HEK293T (cell line): ENCODE data around the gene BCAR3.
"Not testable (repeated sequence)": the region's sequence is repeated elsewhere in the genome, so short reads cannot be mapped to it uniquely, and the experiment has no call there.

Source experiments
- CTCF ChIA-PET: fragments of 350-600 bp; formaldehyde crosslinking; extraction: SDS; loops from one replicate; lab custom pipeline; 2021; ENCODE audit warnings: antibody characterized with exemption, inconsistent platforms; lab: Yijun Ruan, JAX
- POLR2A ChIA-PET: fragments of 350-600 bp; formaldehyde crosslinking; extraction: SDS; loops from one replicate; lab custom pipeline; 2020; ENCODE audit warnings: antibody characterized with exemption, inconsistent platforms; lab: Yijun Ruan, JAX
- DNase-seq: peaks from one replicate; pipeline ENCODE4 v3.0.0; 2012; ENCODE audit warnings: mixed read lengths; ENCODE audit errors: extremely low spot score
- ARNT ChIP-seq: fragments of 450-650 bp; IDR thresholded peaks from 2 replicates; pipeline ENCODE4 v1.6.1; 2017; ENCODE audit warnings: mild to moderate bottlenecking
- BHLHE40 ChIP-seq: fragments of 450-650 bp; IDR thresholded peaks from 2 replicates; pipeline ENCODE4 v1.6.1; 2016; ENCODE audit warnings: mild to moderate bottlenecking, moderate library complexity, borderline replicate concordance
- CTBP1 ChIP-seq: fragments of 450-650 bp; IDR thresholded peaks from 2 replicates; pipeline ENCODE4 v1.6.1; 2016; ENCODE audit warnings: borderline replicate concordance
- ELF4 ChIP-seq: fragments of 450-650 bp; IDR thresholded peaks from 2 replicates; pipeline ENCODE4 v1.6.1; 2017; ENCODE audit warnings: antibody characterized with exemption
- FOXA1 ChIP-seq: fragments of 450-650 bp; IDR thresholded peaks from 2 replicates; pipeline ENCODE4 v1.6.1; 2016; ENCODE audit warnings: mild to moderate bottlenecking
- FOXK2 ChIP-seq: fragments of 450-650 bp; IDR thresholded peaks from 2 replicates; pipeline ENCODE4 v1.6.1; 2016; ENCODE audit warnings: mild to moderate bottlenecking
- FOXM1 ChIP-seq: fragments of 450-650 bp; IDR thresholded peaks from 2 replicates; pipeline ENCODE4 v1.6.1; 2017; ENCODE audit warnings: mild to moderate bottlenecking, borderline replicate concordance
- HDGF ChIP-seq: fragments of 450-650 bp; IDR thresholded peaks from 2 replicates; pipeline ENCODE4 v1.6.1; 2017; ENCODE audit warnings: antibody characterized with exemption, borderline replicate concordance
- L3MBTL2 ChIP-seq: fragments of 450-650 bp; conservative IDR thresholded peaks from 2 replicates; pipeline ENCODE4 v1.6.1; 2016; ENCODE audit warnings: mild to moderate bottlenecking
- LEF1 ChIP-seq: fragments of 450-650 bp; IDR thresholded peaks from 2 replicates; pipeline ENCODE4 v1.6.1; 2017; ENCODE audit warnings: mild to moderate bottlenecking, borderline replicate concordance
- NFRKB ChIP-seq: fragments of 450-650 bp; IDR thresholded peaks from 2 replicates; pipeline ENCODE4 v1.6.1; 2016; ENCODE audit warnings: mild to moderate bottlenecking, moderate library complexity
- SP1 ChIP-seq: fragments of 450-650 bp; IDR thresholded peaks from 2 replicates; pipeline ENCODE4 v1.6.1; 2017
- SUZ12 ChIP-seq: fragments of 450-650 bp; IDR thresholded peaks from 2 replicates; pipeline ENCODE4 v1.6.1; 2016; ENCODE audit warnings: mild to moderate bottlenecking
- TARDBP ChIP-seq: fragments of 450-650 bp; IDR thresholded peaks from 2 replicates; pipeline ENCODE4 v1.6.1; 2016
- ZNF384 ChIP-seq: fragments of 450-650 bp; IDR thresholded peaks from 2 replicates; pipeline ENCODE4 v1.6.1; 2016
- TF ChIP-seq, protein P1 (sequence below): fragments of 450-650 bp; IDR thresholded peaks from 2 replicates; pipeline ENCODE4 v1.6.1; 2016

The BCAR3 gene

DNA sequence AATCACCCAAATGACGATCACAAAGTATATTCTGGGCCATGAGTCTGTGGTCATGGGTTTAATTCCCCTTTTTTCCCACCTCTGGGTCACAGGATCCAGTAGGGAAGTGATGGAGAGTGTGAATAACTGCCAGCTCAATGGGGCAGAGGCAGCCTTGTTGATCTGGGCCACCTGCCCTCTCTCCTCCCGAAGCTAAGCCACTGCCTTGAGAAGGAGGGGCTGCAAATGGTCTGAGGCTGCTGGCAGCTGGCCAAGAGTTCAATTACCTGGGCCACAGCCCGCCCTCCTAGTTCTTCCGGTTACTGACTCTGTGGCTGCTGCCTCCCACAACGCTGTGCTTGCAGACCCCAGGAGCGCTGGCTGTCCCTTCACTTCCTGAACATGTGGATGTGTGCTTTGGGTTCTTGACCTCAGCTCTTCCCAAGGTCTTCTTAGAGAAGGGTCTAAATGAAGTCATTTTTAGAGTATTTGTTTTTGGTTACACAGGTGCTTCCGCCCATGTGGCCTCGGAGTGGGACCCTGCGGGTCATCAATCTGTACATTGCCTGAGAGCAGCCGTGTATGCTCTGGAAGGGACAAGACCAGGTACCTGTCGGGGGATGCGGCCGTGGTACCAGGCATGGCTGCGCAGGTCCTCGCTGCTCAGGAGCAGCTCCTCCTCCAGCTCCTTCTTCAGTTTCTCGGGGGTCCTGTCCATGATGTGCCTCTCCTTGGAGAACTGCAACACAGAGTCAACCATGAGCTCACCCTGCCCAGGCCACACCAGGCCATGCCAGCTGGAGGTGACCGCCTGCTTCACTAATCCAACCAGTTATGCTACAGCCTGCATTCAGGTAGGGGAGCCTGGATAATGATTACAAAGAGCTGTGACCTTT is 89.7 kb downstream of the BCAR3 start:
- POLR2A ChIA-PET, result interaction anchor here (0.9 to 1.5 kb wide), 3 partner anchors 9 to 254 kb away, joined by 3 to 4 read pairs (median 3); no protein-coding TSS in a partner anchor
- TF ChIP-seq FOXM1, result no peak
- no peak for TF ChIP-seq ZNF384
- no peak for TF ChIP-seq ARNT
- no peak for TF ChIP-seq SUZ12
- no peak for TF ChIP-seq CTBP1
- no peak for TF ChIP-seq HDGF
- no peak for TF ChIP-seq ELF4
- no peak for TF ChIP-seq FOXA1
- no peak for TF ChIP-seq NFRKB
- TF ChIP-seq L3MBTL2, result no peak
- TF ChIP-seq, protein P1, sequence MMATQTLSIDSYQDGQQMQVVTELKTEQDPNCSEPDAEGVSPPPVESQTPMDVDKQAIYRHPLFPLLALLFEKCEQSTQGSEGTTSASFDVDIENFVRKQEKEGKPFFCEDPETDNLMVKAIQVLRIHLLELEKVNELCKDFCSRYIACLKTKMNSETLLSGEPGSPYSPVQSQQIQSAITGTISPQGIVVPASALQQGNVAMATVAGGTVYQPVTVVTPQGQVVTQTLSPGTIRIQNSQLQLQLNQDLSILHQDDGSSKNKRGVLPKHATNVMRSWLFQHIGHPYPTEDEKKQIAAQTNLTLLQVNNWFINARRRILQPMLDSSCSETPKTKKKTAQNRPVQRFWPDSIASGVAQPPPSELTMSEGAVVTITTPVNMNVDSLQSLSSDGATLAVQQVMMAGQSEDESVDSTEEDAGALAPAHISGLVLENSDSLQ, result no peak
- TF ChIP-seq LEF1, result no peak
- TF ChIP-seq FOXK2, result no peak
- TF ChIP-seq BHLHE40, result no peak
- no peak for TF ChIP-seq TARDBP
- no peak for TF ChIP-seq SP1
- DNase-seq, result peak; percentile 71
- CTCF ChIA-PET, result interaction anchor here (0.6 to 1.3 kb wide), 2 partner anchors 153 to 253 kb away, joined by 3 read pairs; no protein-coding TSS in a partner anchor

DNA sequence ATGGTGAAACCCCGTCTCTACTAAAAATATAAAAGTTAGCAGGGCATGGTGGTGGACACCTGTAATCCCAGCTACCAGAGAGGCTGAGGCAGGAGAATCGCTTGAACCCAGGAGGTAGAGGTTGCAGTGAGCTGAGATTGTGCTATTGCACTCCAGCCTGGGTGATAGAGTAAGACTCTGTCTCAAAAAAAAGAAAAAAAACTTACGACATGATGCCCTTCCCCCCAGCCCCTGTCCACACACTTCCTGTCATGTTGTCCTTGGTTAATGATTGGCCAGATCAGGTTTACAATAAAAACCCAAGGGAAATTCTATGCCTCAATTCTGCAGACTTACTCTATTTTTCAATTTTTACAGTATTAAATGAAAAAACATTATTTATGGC is 90.4 kb downstream of the BCAR3 start:
- not testable (repeated sequence) for DNase-seq
- ChIA-PET POLR2A (interaction anchor here (1.0 to 1.5 kb wide), 2 partner anchors 144 to 255 kb away, joined by 3 to 4 read pairs; no protein-coding TSS in a partner anchor), CTCF (interaction anchor here (1.3 kb wide), 1 partner anchor 253 kb away, joined by 3 read pairs; no protein-coding TSS in a partner anchor)
- 0 out of 2 replicates have a peak, but pooled peaks have one; percentile 19 for TF ChIP-seq ZNF384

DNA sequence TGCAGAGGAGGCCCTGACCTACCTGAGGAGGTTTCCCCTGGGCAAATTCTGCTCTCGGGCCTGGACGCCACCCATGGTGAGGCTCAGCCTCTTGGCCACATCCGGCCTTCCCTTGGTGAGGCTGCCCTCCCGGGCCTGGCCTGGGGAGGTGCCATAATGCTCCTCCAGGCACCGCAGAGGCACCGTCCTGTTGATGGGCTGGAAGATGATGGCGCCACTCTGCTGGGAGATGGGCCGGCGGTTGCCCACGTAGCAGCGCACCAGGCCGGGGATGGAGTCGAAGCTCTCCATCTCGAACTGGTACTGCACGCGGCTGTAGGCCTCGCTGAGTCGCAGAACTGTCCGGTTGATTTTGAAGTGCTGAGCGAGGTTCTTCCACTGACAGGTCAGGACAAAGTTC is 92.7 kb downstream of the BCAR3 start:
- ChIA-PET POLR2A (no interaction called here), CTCF (no interaction called here)
- DNase-seq, result no peak
- TF ChIP-seq ELF4 (no peak), FOXA1 (no peak), SP1 (no peak), TARDBP (no peak), HDGF (no peak)

DNA sequence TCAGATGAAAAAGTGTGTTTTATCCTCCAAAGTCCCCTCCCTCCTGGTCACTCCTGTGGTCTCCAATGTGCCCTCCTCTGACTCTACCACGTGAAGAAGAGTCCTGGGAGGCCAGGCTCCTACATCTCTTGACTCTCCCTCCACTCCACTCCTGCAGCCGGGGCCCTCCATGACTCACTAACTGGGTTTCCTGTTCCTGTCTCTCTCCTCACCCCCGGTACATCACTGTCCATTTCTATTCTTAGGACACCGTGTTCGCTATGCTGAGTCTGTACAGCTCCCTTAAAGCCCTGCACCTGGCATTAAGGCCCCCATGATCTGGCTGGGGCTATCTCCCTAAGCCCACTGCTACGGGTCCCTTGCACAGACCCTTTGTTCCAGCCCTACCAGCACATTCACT is 93.4 kb downstream of the BCAR3 start:
- ChIA-PET POLR2A (no interaction called here), CTCF (no interaction called here)
- DNase-seq, result no peak
- TF ChIP-seq SP1 (no peak), FOXK2 (no peak), L3MBTL2 (no peak), ELF4 (no peak), FOXA1 (no peak), LEF1 (no peak), TARDBP (no peak), CTBP1 (no peak), HDGF (no peak), ARNT (no peak), SUZ12 (no peak), FOXM1 (no peak), BHLHE40 (no peak)
- TF ChIP-seq, protein P1, result no peak

DNA sequence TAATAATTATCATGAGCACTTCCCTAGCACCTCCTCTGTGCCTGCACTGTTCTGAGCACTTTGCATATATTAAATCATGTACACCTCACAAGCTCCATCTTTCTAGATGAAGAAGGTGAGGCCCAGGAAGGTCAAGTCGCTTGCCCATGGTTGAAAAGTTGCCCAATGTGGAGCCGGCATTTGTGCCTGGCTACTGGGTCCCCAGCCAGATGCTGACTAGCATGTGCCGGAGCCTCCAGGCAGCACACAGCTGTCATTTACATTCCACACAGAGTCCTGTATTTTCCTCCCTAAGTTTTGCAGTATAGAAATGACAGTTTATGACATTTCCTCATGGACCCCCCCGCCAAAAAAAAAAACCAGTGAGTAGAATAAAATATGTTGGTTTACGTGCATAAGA is 94.3 kb downstream of the BCAR3 start:
- TF ChIP-seq NFRKB (no peak), CTBP1 (no peak), LEF1 (no peak), SUZ12 (no peak), BHLHE40 (no peak), ARNT (no peak), FOXA1 (no peak), ZNF384 (no peak), TARDBP (no peak), HDGF (no peak)
- TF ChIP-seq, protein P1, result no peak
- DNase-seq, result no peak
- ChIA-PET CTCF (no interaction called here), POLR2A (no interaction called here)

DNA sequence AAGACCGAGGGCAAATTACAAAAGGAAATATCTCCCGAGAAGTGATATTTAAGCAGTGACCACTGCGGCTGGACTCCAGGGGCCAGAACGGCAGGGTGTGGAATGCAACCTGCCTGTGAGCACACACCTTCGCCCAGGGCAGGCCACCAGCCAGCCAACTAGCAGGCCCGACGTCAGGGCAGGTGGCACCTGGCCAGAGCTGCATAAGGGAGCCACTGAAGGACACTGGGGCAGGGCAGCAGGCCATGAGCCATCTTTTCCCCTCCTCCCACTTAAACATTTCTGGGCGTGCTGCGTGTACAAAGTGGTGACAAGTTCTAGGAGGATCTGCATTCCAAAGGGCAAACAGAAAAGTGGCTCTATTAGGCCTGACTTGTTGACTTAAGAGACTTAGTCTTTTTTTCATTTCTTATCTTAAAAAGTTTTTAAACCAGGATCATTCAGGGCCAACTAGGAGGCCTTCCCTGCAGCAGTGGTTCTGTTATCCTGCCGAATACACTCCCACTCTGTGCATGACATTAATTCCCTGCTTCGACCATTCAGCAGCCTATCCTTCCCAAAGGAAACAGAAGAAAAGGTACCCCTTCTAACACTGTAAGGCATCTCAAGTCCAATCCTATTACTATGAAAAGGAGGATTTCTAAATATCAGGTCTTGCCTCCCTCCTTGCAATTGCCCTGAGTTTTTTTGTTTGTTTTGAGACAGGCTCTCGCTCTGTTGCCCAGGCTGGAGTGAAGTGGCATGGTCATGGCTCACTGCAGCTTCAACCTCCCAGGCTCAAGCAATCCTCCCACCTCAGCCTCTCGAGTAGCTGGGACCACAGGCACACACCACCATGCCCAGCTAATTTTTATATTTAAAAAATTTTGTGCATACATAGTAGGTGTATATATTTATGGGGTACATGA is 96.3 kb downstream of the BCAR3 start:
- TF ChIP-seq NFRKB (no peak), FOXM1 (no peak), CTBP1 (no peak), HDGF (no peak), ZNF384 (no peak), L3MBTL2 (no peak), LEF1 (no peak), SUZ12 (no peak), TARDBP (no peak), SP1 (no peak), BHLHE40 (no peak), ARNT (no peak), FOXK2 (no peak), ELF4 (no peak), FOXA1 (no peak)
- TF ChIP-seq, protein P1, result no peak
- ChIA-PET CTCF (no interaction called here), POLR2A (no interaction called here)
- DNase-seq, result no peak
